GM12892 (cell line): ENCODE results near the gene RPL14. TPM values are rescaled to one million over a fixed set of nuclear protein-coding genes. Genes with fewer than 3 reads are reported as not detected.

ENCODE experiments used
- DNase-seq: peaks from one replicate; pipeline ENCODE4 v3.0.0; 2011; ENCODE audit not compliant: insufficient read length
- FAIRE-seq: peaks from 2 replicates; lab custom pipeline; 2011; peaks lifted over from hg19 to GRCh38; lab: Jason Lieb, UNC
- POLR2A ChIP-seq: IDR thresholded peaks from 2 replicates; pipeline ENCODE4 v1.6.1; 2011; ENCODE audit warnings: low read depth, low read length, control low read depth
- POLR2AphosphoS5 ChIP-seq: IDR thresholded peaks from 2 replicates; pipeline ENCODE4 v1.6.1; 2011; ENCODE audit warnings: low read depth, low read length, control low read depth
- TAF1 ChIP-seq: IDR thresholded peaks from 2 replicates; pipeline ENCODE4 v1.6.1; 2011; ENCODE audit warnings: low read depth, mild to moderate bottlenecking, control low read depth, low read length, borderline replicate concordance
- polyA plus RNA-seq: library from polyadenylated mRNA; unstranded; fragments of >200 nt; gene quantifications from one replicate; pipeline ENCODE4 v1.2.1, GENCODE V29; 2012; ENCODE audit warnings: missing spikeins, inconsistent platforms; ENCODE audit not compliant: missing spikeins

RPL14 gene
- polyA plus RNA-seq, result 2,366 TPM

DNA sequence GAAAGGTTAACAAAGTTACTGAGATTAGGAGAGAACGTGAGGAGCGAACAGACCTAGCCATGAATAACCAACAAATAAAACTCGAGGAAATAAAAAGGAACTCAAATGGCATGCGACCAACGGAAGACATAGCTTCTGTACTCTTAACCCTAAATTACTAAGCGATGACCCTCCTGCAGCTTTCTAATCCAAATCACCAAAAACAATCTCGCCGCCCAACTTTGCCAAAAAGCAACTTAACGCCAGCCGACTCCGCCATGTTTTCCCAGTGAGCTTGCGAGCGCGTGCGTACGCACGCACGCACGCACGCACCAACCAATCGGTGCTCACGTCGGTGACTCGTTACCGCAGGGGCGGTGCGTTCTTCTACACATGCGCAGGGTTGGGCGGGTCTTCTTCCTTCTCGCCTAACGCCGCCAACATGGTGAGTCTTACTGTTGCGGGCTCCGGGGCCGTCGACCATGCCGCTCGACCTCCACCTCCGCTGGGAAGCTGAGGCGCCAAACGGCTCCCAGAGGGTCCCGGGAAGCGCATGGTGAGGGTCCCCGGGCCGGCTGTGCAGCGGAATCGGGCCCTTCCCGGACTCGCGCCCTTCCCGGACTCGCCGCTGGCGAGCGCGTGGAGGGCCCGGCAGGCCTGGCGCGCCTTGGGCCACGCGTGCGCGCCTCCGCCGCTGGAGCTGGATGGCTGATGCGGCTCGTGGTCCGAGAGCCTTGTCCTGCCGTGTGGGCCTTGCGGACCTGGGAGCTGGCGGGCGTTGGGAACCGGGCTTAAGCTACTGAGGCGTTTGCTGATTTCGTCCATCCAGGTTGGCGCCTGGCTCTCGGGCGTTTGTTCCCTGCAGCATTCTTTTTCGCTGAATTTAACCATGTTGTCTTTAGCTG is at the start of gene RPL14:
TSS of gene RPL14 (plus strand) at position 400 of the 884 bp plus-strand sequence. CDS start at position 533, 133 bp downstream.
- peak; percentile 78 for DNase-seq
- TF ChIP-seq POLR2AphosphoS5 (peak; percentile 97), POLR2A (peak; percentile 98), TAF1 (peak; percentile 91)
- peak; percentile 99 for FAIRE-seq

DNA sequence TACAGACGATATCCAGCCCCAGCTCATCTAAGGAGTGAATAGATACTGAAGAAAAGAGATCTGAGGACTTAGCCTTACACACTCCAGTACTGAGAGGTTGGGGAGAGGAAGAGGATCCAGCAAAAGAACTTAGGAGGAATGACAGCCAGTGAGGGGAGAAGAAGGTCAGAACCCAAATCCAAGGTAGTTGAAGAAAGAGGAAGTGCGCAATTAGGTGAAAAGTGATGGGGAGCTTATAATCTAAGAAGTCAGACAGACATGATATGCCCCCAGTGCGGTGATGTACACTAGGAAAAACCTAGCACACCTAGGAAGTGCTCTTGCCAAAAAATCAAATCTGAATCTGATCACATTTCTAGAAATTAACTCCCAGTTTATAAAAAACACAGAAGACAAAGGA is 49.5 kb upstream of the RPL14 start:
- no peak for FAIRE-seq
- DNase-seq, result no peak
- no peak for TF ChIP-seq POLR2A

DNA sequence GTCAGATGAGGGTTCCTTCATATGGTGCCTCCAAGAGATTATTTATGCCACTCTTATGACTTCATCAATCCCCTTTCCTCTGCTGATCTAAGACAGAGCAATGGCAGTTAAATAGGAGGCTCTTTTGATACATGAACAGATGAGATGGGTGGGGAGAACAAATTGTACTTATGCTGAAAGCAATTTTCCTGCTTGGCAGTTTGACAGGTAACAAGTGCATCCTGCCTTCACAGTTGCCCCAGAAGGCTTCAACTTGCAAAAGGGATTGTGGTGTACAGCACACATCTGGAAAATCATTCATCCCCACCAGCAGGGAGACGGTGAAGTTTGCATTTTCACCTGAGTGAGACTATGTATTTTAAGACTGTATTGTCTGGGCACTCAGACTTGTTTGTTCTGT is 42.9 kb upstream of the RPL14 start:
- DNase-seq, result no peak
- FAIRE-seq, result no peak
- TF ChIP-seq POLR2A, result no peak
- no peak for TF ChIP-seq TAF1
- no peak for TF ChIP-seq POLR2AphosphoS5

DNA sequence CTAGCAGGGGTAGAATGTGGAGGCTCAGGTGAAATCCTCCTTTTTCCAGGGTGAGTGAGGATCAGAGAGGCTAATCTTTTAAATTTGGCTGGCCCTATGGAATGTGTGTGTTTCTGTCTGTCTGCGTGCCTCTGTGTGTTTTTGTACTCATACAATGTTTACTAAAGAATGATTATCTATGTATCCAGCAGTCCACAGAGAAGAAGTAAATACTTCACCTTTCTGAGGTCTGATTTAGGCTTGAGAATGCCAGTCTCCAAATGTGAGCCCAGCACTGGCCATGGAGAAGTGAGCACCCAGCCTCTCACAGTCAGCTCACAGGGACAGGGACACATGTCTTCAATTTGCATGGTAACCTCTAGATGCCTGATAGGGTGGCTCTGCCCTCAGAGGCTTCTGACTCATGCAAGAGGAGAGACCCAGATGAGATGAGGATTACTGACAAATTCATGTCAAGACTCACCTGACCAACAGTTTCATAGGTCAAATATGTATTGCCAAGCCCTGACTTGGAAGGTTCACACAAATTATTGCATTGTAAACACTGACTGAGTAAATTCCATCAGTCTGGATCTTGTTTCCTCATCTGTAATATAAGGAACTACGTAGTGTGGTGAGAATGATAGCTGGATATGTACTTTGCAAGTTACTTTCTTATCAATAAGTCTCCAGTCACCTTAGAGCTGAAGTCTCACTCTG is 39.1 kb upstream of the RPL14 start:
- no peak for TF ChIP-seq TAF1
- TF ChIP-seq POLR2AphosphoS5, result no peak
- TF ChIP-seq POLR2A, result no peak
- FAIRE-seq, result no peak
- no peak for DNase-seq

DNA sequence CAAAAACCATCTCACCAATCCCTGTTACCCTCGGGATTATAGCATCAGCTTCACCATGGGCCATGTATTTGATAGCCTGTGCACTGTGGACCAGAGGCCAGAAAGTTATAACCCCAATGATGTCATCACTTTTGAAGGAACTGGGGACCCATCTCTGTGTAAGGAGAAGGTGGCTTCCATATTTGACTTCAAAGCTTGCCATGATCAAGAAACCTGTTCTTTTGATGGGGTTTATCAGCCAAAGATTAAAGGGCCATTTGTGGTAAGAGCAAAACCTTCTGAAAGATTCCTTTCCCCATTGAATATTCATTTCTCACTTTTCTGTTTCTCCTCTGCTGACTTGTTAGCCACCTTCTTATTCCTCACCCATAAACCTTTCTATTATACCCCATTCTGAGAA is 34.3 kb upstream of the RPL14 start:
- no peak for FAIRE-seq

DNA sequence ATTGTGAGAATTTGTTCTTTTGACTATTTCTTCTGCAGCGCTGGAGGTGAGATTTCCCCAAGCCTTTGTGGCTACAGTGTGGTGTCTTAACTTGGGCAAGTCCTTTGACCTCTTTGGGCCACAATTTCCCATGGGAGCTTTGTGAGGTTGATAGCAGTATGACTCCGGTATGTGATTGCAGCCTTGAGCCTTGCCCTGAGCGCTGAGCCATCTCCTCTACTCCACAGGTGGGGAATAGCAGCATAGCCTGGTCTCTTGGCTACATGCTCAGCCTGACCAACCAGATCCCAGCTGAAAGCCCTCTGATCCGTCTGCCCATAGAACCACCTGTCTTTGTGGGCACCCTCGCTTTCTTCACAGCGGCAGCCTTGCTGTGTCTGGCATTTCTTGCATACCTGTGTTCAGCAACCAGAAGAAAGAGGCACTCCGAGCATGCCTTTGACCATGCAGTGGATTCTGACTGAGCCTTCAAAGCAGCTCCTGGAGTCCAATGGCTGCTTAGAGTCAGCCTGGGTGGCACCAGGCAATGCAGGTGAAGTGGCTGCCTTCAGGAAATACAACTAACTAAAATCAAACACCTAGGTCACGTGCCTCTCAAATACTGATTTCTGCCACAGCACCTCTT is 30.0 kb upstream of the RPL14 start:
- DNase-seq, result no peak
- no peak for FAIRE-seq

More for the DNA sequence above, 34.3 kb upstream of the RPL14 start:
- no peak for DNase-seq
- no peak for TF ChIP-seq POLR2AphosphoS5
- TF ChIP-seq POLR2A, result no peak
- TF ChIP-seq TAF1, result no peak

DNA sequence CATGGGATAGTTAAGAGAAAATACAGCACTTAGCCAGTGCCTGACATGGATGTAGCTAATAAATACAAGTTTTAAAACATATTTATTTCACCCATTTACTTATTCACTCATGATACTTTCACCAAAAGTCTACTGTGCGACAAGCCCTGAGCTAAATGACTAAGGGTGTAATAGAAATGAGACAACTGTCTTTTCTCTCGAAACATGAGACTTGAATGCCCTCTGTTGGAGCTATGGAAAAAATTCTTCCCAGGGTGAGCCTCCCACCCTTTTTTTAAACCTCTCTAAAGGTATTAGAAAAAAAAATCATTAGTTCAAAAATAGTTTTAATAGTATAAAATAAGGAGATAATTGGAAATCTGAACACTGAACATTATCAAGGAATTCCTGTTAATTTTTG is 24.3 kb upstream of the RPL14 start:
- FAIRE-seq, result no peak
- no peak for TF ChIP-seq TAF1
- TF ChIP-seq POLR2A, result no peak
- no peak for TF ChIP-seq POLR2AphosphoS5
- no peak for DNase-seq

More for the DNA sequence above, 30.0 kb upstream of the RPL14 start:
- TF ChIP-seq POLR2A (no peak), TAF1 (no peak), POLR2AphosphoS5 (no peak)

DNA sequence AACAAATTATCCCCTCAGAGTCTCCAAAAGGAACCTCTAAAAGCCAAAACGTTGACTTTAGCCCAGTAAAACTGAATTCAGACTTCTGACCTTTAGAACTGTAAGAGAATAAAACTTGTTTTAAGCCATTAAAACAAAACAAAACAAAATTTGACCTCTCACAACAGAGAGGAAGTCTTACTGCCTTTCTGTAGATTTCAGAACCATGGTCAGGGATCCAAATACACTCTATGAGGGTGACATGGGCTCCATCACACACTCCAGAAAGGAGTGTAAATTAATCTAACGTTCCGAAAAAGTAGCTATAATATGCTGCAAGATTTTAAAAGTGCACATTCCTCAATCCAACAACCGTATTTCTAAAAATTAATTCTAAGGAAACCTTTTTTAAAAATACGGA is 19.2 kb upstream of the RPL14 start:
- DNase-seq, result no peak
- FAIRE-seq, result no peak
- no peak for TF ChIP-seq POLR2A
- no peak for TF ChIP-seq POLR2AphosphoS5
- no peak for TF ChIP-seq TAF1

DNA sequence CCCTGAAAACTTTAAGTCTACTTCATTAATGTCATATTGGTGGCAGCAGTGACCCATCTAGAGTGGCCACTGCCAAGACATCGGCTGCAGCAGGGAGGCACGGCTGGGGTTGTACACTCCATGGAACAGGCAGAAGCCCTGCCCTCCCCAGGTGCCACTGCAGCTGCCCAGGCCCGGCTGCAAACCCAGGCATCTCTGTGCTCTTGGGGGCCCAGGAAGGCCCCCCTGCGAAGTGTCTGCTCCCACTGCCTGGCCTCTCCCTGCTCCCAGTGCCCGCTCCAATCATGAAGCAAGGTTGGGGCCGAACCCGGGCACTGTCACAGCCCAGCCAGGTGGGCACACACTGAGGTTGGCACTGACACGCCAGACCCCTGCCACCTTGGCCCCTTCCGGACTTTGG is 12.1 kb upstream of the RPL14 start:
- TF ChIP-seq POLR2A (no peak), TAF1 (no peak), POLR2AphosphoS5 (no peak)
- FAIRE-seq, result no peak
- no peak for DNase-seq

DNA sequence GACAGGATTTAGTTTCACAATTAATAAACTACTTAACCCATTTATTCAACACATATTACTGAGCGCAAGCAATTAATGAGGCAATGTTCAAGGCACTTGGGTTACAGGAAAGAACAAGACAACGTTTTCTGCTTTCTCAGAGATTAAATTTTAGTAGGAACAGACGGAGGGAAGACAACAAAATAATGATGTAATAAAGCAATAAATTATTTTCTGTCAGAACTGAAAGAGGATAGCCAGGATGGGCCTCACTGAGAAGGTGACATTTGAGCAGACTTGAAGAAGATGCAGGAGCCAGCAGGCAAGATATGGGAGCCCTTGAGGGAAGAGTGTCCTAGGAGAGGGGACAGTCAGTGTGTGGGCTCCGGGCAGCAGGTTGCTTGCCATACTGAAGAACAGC is 11.3 kb upstream of the RPL14 start:
- TF ChIP-seq POLR2A (no peak), TAF1 (no peak), POLR2AphosphoS5 (no peak)
- DNase-seq (no peak), FAIRE-seq (no peak)

DNA sequence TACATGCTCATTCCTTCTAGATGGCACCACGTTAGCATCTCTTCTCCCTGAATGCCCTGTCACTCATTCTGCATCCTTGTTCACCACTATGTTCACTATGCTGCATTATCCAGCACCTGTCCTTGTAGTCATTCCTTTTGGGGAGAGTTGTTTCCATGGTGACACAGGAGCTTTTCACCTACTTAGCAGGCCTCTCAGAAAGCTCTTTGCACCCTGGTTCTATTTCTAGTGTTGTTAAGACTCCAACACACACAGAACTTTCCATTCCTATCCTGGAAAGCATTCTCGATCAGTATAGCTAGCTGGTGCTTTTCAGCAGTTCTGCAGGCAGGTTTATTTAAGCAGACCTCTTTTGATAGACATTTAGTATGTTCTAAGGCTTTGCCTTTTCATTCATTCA is 6.7 kb upstream of the RPL14 start:
- no peak for FAIRE-seq
- TF ChIP-seq POLR2AphosphoS5 (no peak), TAF1 (no peak), POLR2A (no peak)
- no peak for DNase-seq

DNA sequence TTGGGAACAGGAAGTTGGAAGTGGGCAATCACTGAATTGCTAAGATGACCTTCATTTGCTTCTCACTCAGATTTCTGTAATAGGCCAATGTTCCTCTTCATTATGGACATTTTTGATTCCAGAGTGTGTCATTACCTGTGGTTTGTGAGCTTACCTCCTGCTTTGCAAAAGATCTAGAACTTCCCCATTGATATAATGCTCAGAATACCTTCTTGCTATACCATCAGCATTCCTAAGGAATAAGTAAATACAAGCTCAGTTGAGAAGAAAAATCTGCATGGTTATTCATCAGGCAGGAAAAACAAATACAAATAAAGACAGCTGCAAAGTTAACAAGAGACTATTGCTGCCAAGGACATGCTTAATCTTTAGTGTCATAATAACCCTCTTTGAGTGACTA is 5.6 kb upstream of the RPL14 start:
- no peak for TF ChIP-seq POLR2AphosphoS5
- no peak for TF ChIP-seq TAF1
- TF ChIP-seq POLR2A, result no peak
- FAIRE-seq (no peak), DNase-seq (no peak)

DNA sequence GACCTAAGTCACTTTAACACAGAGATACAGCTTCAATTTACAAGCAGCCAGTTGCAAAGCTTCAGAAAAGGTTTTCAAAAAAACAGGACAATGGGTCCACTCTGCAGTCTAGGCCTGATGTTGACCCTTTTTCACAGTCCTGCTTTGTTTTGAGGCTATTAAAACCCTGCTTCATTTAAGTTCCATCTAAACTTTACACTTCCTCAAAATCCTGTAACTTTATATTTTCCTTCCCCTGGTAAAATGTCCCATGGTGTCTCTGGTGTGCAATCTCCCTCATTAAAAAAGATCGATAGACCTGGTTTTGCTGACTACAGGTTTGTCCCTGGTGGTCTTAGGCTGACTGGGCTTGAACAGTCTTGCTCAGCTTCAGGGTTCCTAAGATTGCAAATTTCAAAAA is 5.1 kb upstream of the RPL14 start:
- FAIRE-seq (no peak), DNase-seq (no peak)
- TF ChIP-seq POLR2AphosphoS5 (no peak), POLR2A (no peak), TAF1 (no peak)
